ENCODE data around the gene NEK7.

Gene NEK7

GRCh38 chr1:198273748-198274295 lies 117.0 kb downstream of the NEK7 start:
- Histone ChIP-seq H3K4me2 (ENCODE audit: insufficient read depth, low read length, poor library complexity, severe bottlenecking) (no peak overlapping the region), H2BK15ac (ENCODE audit: low read length) (no peak overlapping the region), H2BK12ac (ENCODE audit: low read length) (no peak overlapping the region), H3K14ac (ENCODE audit: low read length) (no peak overlapping the region), H3K4me3 (ENCODE audit: low read length in 2 of 2) (no peak overlapping the region), H3K27ac (replicated peaks; ENCODE audit: low read length) (no peak overlapping the region), H3K18ac (ENCODE audit: low read length) (no peak overlapping the region), H3K9ac (ENCODE audit: low read depth, low read length, poor library complexity) (no peak overlapping the region), H3K27me3 (ENCODE audit: control insufficient read depth in 3 of 3, insufficient read depth in 3 of 3, low read depth in 1 of 3, low read length in 3 of 3) (no peaks in the 10 kb centered on the region), H2BK120ac (ENCODE audit: low read depth, low read length) (no peak overlapping the region), H3K9me3 (replicated peaks in 1 of 2; ENCODE audit: control insufficient read depth in 2 of 2, insufficient read depth in 1 of 2, low read depth in 1 of 2, low read length in 2 of 2) (no peaks in the 10 kb centered on the region), H2AFZ (ENCODE audit: low read length) (no peak overlapping the region), H4K8ac (ENCODE audit: low read depth, low read length) (no peak overlapping the region), H3K23ac (ENCODE audit: low read depth, low read length, poor library complexity) (no peak overlapping the region), H3K36me3 (replicated peaks in 1 of 2; ENCODE audit: control insufficient read depth in 2 of 2, insufficient read depth in 2 of 2, low read length in 2 of 2) (no peaks in the 10 kb centered on the region), H2AK5ac (ENCODE audit: low read depth, low read length) (no peak overlapping the region), H3K4ac (ENCODE audit: low read length) (no peak overlapping the region), H3K4me1 (ENCODE audit: control insufficient read depth in 2 of 2, insufficient read depth in 1 of 2, low read depth in 1 of 2, low read length in 2 of 2) (no peaks in the 10 kb centered on the region), H2BK5ac (ENCODE audit: low read length) (no peak overlapping the region), H4K91ac (ENCODE audit: low read depth, low read length, poor library complexity) (no peak overlapping the region), H3K79me1 (ENCODE audit: low read depth, low read length) (no peaks in the 10 kb centered on the region)
- WGBS, 2 donors (ENCODE audit: extremely low coverage in 2 of 2, insufficient read length in 2 of 2, insufficient replicate concordance in 1 of 2), result no CpG with 5 or more reads among the region's 1 CpG
- no peak for DNase-seq (ENCODE audit: low spot score)

- H3K9me3 ChIP-seq (replicated peaks in 1 of 2; ENCODE audit: control insufficient read depth in 2 of 2, insufficient read depth in 1 of 2, low read depth in 1 of 2, low read length in 2 of 2), result no peaks in the 10 kb centered on the region
- H3K4ac ChIP-seq (ENCODE audit: low read length), result no peak overlapping the region
- H3K27ac ChIP-seq (replicated peaks; ENCODE audit: low read length), result no peak overlapping the region
- H4K91ac ChIP-seq (ENCODE audit: low read depth, low read length, poor library complexity), result no peak overlapping the region
- no peak overlapping the region for H3K9ac ChIP-seq (ENCODE audit: low read depth, low read length, poor library complexity)
- H2AFZ ChIP-seq (ENCODE audit: low read length), result no peak overlapping the region
- H3K4me2 ChIP-seq (ENCODE audit: insufficient read depth, low read length, poor library complexity, severe bottlenecking), result no peak overlapping the region
- H3K14ac ChIP-seq (ENCODE audit: low read length), result no peak overlapping the region
- H3K79me1 ChIP-seq (ENCODE audit: low read depth, low read length), result no peaks in the 10 kb centered on the region
- H2BK5ac ChIP-seq (ENCODE audit: low read length), result no peak overlapping the region
- H3K36me3 ChIP-seq (replicated peaks in 1 of 2; ENCODE audit: control insufficient read depth in 2 of 2, insufficient read depth in 2 of 2, low read length in 2 of 2), result peaks cover 0 to 5% of the 10 kb centered on the region in 2 donors
- H2BK120ac ChIP-seq (ENCODE audit: low read depth, low read length), result no peak overlapping the region
- H3K27me3 ChIP-seq (ENCODE audit: control insufficient read depth in 3 of 3, insufficient read depth in 3 of 3, low read depth in 1 of 3, low read length in 3 of 3), result no peaks in the 10 kb centered on the region
- no peak overlapping the region for H3K18ac ChIP-seq (ENCODE audit: low read length)
- H3K4me1 ChIP-seq (ENCODE audit: control insufficient read depth in 2 of 2, insufficient read depth in 1 of 2, low read depth in 1 of 2, low read length in 2 of 2), result no peaks in the 10 kb centered on the region
- no peak overlapping the region for H2AK5ac ChIP-seq (ENCODE audit: low read depth, low read length)
- H3K4me3 ChIP-seq (ENCODE audit: low read length in 2 of 2), result no peak overlapping the region
- no CpG with 5 or more reads among the region's 1 CpG for WGBS, 2 donors (ENCODE audit: extremely low coverage in 2 of 2, insufficient read length in 2 of 2, insufficient replicate concordance in 1 of 2)
- H3K23ac ChIP-seq (ENCODE audit: low read depth, low read length, poor library complexity), result no peak overlapping the region
- H2BK12ac ChIP-seq (ENCODE audit: low read length), result no peak overlapping the region
- H4K8ac ChIP-seq (ENCODE audit: low read depth, low read length), result no peak overlapping the region
- no peak for DNase-seq (ENCODE audit: low spot score)
- H2BK15ac ChIP-seq (ENCODE audit: low read length), result no peak overlapping the region
Observed at GRCh38 chr1:198275597-198275996, 118.8 kb downstream of the NEK7 start.

GRCh38 chr1:198276241-198276640 lies 119.4 kb downstream of the NEK7 start:
- H2AK5ac ChIP-seq (ENCODE audit: low read depth, low read length), result no peak overlapping the region
- H3K4ac ChIP-seq (ENCODE audit: low read length), result no peak overlapping the region
- no peak overlapping the region for H3K27ac ChIP-seq (replicated peaks; ENCODE audit: low read length)
- no peak overlapping the region for H3K23ac ChIP-seq (ENCODE audit: low read depth, low read length, poor library complexity)
- H3K14ac ChIP-seq (ENCODE audit: low read length), result no peak overlapping the region
- H3K27me3 ChIP-seq (ENCODE audit: control insufficient read depth in 3 of 3, insufficient read depth in 3 of 3, low read depth in 1 of 3, low read length in 3 of 3), result no peaks in the 10 kb centered on the region
- no peaks in the 10 kb centered on the region for H3K4me1 ChIP-seq (ENCODE audit: control insufficient read depth in 2 of 2, insufficient read depth in 1 of 2, low read depth in 1 of 2, low read length in 2 of 2)
- H2BK120ac ChIP-seq (ENCODE audit: low read depth, low read length), result no peak overlapping the region
- WGBS, 2 donors (ENCODE audit: extremely low coverage in 2 of 2, insufficient read length in 2 of 2, insufficient replicate concordance in 1 of 2), result no CpG with 5 or more reads among the region's 1 CpG
- H3K4me2 ChIP-seq (ENCODE audit: insufficient read depth, low read length, poor library complexity, severe bottlenecking), result no peak overlapping the region
- H3K36me3 ChIP-seq (replicated peaks in 1 of 2; ENCODE audit: control insufficient read depth in 2 of 2, insufficient read depth in 2 of 2, low read length in 2 of 2), result peaks cover 0 to 5% of the 10 kb centered on the region in 2 donors
- no peak overlapping the region for H2BK15ac ChIP-seq (ENCODE audit: low read length)
- no peak overlapping the region for H2AFZ ChIP-seq (ENCODE audit: low read length)
- H3K18ac ChIP-seq (ENCODE audit: low read length), result no peak overlapping the region
- no peak overlapping the region for H2BK12ac ChIP-seq (ENCODE audit: low read length)
- H3K4me3 ChIP-seq (ENCODE audit: low read length in 2 of 2), result no peak overlapping the region
- H3K79me1 ChIP-seq (ENCODE audit: low read depth, low read length), result no peaks in the 10 kb centered on the region
- H4K8ac ChIP-seq (ENCODE audit: low read depth, low read length), result no peak overlapping the region
- no peak overlapping the region for H2BK5ac ChIP-seq (ENCODE audit: low read length)
- no peaks in the 10 kb centered on the region for H3K9me3 ChIP-seq (replicated peaks in 1 of 2; ENCODE audit: control insufficient read depth in 2 of 2, insufficient read depth in 1 of 2, low read depth in 1 of 2, low read length in 2 of 2)
- no peak overlapping the region for H4K91ac ChIP-seq (ENCODE audit: low read depth, low read length, poor library complexity)
- H3K9ac ChIP-seq (ENCODE audit: low read depth, low read length, poor library complexity), result no peak overlapping the region
- no peak for DNase-seq (ENCODE audit: low spot score)

GRCh38 chr1:198278943-198279342 lies 122.1 kb downstream of the NEK7 start:
- H3K4ac ChIP-seq (ENCODE audit: low read length), result no peak overlapping the region
- no peak overlapping the region for H3K14ac ChIP-seq (ENCODE audit: low read length)
- H3K27me3 ChIP-seq (ENCODE audit: control insufficient read depth in 3 of 3, insufficient read depth in 3 of 3, low read depth in 1 of 3, low read length in 3 of 3), result no peaks in the 10 kb centered on the region
- H3K23ac ChIP-seq (ENCODE audit: low read depth, low read length, poor library complexity), result no peak overlapping the region
- H4K8ac ChIP-seq (ENCODE audit: low read depth, low read length), result no peak overlapping the region
- WGBS, 2 donors (ENCODE audit: extremely low coverage in 2 of 2, insufficient read length in 2 of 2, insufficient replicate concordance in 1 of 2), result no CpG with 5 or more reads among the region's 1 CpG
- peaks cover 0 to 5% of the 10 kb centered on the region in 2 donors for H3K36me3 ChIP-seq (replicated peaks in 1 of 2; ENCODE audit: control insufficient read depth in 2 of 2, insufficient read depth in 2 of 2, low read length in 2 of 2)
- no peak overlapping the region for H2BK120ac ChIP-seq (ENCODE audit: low read depth, low read length)
- no peaks in the 10 kb centered on the region for H3K4me1 ChIP-seq (ENCODE audit: control insufficient read depth in 2 of 2, insufficient read depth in 1 of 2, low read depth in 1 of 2, low read length in 2 of 2)
- H3K9ac ChIP-seq (ENCODE audit: low read depth, low read length, poor library complexity), result no peak overlapping the region
- no peak overlapping the region for H2BK5ac ChIP-seq (ENCODE audit: low read length)
- no peak overlapping the region for H2AFZ ChIP-seq (ENCODE audit: low read length)
- H2AK5ac ChIP-seq (ENCODE audit: low read depth, low read length), result no peak overlapping the region
- no peaks in the 10 kb centered on the region for H3K9me3 ChIP-seq (replicated peaks in 1 of 2; ENCODE audit: control insufficient read depth in 2 of 2, insufficient read depth in 1 of 2, low read depth in 1 of 2, low read length in 2 of 2)
- H2BK15ac ChIP-seq (ENCODE audit: low read length), result no peak overlapping the region
- no peak for DNase-seq (ENCODE audit: low spot score)
- no peak overlapping the region for H2BK12ac ChIP-seq (ENCODE audit: low read length)
- no peak overlapping the region for H3K4me2 ChIP-seq (ENCODE audit: insufficient read depth, low read length, poor library complexity, severe bottlenecking)
- H3K27ac ChIP-seq (replicated peaks; ENCODE audit: low read length), result no peak overlapping the region
- no peaks in the 10 kb centered on the region for H3K79me1 ChIP-seq (ENCODE audit: low read depth, low read length)
- H3K18ac ChIP-seq (ENCODE audit: low read length), result no peak overlapping the region
- H3K4me3 ChIP-seq (ENCODE audit: low read length in 2 of 2), result no peak overlapping the region
- no peak overlapping the region for H4K91ac ChIP-seq (ENCODE audit: low read depth, low read length, poor library complexity)
